ENCODE measurements around the gene IRS2. TPM values are rescaled to one million over a fixed set of nuclear protein-coding genes. Genes with fewer than 3 reads are reported as not detected.

Gene IRS2
- polyA plus RNA-seq, 1 donor (not counting 4 experiments of a cell fraction or from before 2014, with no cell fraction given): 2.3 TPM

DNA sequence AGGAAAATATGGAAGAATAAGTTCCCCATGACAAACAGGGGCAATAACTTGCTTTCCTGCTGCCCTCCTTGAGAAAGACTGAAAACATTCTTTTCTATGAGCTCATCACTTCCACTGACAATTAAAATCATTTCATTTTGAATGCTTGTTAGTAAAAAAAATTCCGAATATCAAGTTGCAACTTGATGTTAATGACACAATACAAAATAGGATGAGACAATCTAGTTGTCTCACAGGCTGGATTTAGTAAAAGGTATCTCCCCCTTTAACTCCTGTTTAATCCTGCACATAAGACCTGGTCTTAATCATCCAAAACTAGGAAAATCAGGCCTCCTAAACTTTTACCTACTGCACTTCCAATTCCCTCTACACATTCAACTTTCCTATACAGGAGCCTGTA is 24.7 kb downstream of the IRS2 start:
- no peaks in the 10 kb centered on the region for H4K20me1 ChIP-seq (ENCODE audit: control insufficient read depth, extremely low read depth, insufficient read depth, low read length)
- H3K4me2 ChIP-seq (ENCODE audit: control insufficient read depth, extremely low read depth, insufficient read depth, low read depth, low read length): peak overlapping the region; percentile 49
- no peaks in the 10 kb centered on the region for H3K36me3 ChIP-seq (ENCODE audit: control insufficient read depth in 2 of 2, extremely low read depth in 1 of 2, insufficient read depth in 2 of 2, low read length in 2 of 2)
- DNase-seq (ENCODE audit: low read depth, low spot score) (peak; percentile 41), FAIRE-seq (peak; percentile 88)
- H3K79me2 ChIP-seq (ENCODE audit: control insufficient read depth, insufficient read depth, low read length): peaks cover 45% of the 10 kb centered on the region
- H3K27me3 ChIP-seq (ENCODE audit: control insufficient read depth, extremely low read depth, insufficient read depth, low read length): no peaks in the 10 kb centered on the region
- no peak for TF ChIP-seq EZH2 (IDR thresholded peaks at IDR 0.05; ENCODE audit: low read length)
- TF ChIP-seq, protein P1, sequence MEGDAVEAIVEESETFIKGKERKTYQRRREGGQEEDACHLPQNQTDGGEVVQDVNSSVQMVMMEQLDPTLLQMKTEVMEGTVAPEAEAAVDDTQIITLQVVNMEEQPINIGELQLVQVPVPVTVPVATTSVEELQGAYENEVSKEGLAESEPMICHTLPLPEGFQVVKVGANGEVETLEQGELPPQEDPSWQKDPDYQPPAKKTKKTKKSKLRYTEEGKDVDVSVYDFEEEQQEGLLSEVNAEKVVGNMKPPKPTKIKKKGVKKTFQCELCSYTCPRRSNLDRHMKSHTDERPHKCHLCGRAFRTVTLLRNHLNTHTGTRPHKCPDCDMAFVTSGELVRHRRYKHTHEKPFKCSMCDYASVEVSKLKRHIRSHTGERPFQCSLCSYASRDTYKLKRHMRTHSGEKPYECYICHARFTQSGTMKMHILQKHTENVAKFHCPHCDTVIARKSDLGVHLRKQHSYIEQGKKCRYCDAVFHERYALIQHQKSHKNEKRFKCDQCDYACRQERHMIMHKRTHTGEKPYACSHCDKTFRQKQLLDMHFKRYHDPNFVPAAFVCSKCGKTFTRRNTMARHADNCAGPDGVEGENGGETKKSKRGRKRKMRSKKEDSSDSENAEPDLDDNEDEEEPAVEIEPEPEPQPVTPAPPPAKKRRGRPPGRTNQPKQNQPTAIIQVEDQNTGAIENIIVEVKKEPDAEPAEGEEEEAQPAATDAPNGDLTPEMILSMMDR (optimal IDR thresholded peaks at IDR 0.05 in 1 of 3, IDR thresholded peaks at IDR 0.05 in 1 of 3, conservative IDR thresholded peaks at IDR 0.05 in 1 of 3; ENCODE audit: extremely low read depth in 1 of 3, insufficient read depth in 2 of 3, low read length in 3 of 3): no peak
- H3K27ac ChIP-seq (ENCODE audit: control insufficient read depth, insufficient read depth, low read length): peak overlapping the region; percentile 63
- no peak overlapping the region for H2AFZ ChIP-seq (ENCODE audit: control insufficient read depth, low read length)
- no peak overlapping the region for H3K9ac ChIP-seq (ENCODE audit: control insufficient read depth, extremely low read depth, insufficient read depth, low read length)
- peaks cover 5% of the 10 kb centered on the region for H3K9me1 ChIP-seq (ENCODE audit: control insufficient read depth, extremely low read depth, insufficient read depth, low read length)
- no peaks in the 10 kb centered on the region for H3K9me3 ChIP-seq (ENCODE audit: control insufficient read depth, low read depth, low read length)
- H3K4me1 ChIP-seq (ENCODE audit: control insufficient read depth, extremely low read depth, insufficient read depth, low read length): peaks cover 34% of the 10 kb centered on the region
- H3K4me3 ChIP-seq (ENCODE audit: control insufficient read depth in 2 of 3, extremely low read depth in 1 of 3, insufficient read depth in 2 of 3, low read depth in 1 of 3, low read length in 3 of 3): no peak overlapping the region
- dilution Hi-C loops (cut with MboI; ENCODE audit: extremely low pct_ligation_motif_present, low sequenced_read_pairs): no loop called here

DNA sequence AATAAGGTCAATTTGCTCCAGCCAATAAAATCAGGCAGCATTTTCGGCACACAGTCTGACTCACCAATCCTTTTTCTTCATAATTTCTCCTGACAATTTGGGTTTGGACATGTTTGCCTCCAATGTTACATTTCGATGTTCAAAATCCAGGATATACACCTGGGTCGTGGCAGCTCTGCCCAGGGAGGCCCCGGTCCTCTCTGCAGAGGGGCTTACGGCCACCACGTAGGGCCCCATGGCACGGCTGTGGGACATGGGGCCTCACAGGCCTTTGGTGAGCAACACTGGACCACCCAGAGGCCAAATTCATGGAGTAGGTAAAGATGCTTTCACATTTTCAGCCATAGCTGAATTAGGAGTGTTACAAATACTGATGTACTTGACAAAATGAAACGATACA is 25.4 kb downstream of the IRS2 start:
- H3K36me3 ChIP-seq (ENCODE audit: control insufficient read depth in 2 of 2, extremely low read depth in 1 of 2, insufficient read depth in 2 of 2, low read length in 2 of 2): peaks cover 0 to 2% of the 10 kb centered on the region in 2 experiments
- FAIRE-seq (no peak), DNase-seq (ENCODE audit: low read depth, low spot score) (no peak)
- no peaks in the 10 kb centered on the region for H3K9me3 ChIP-seq (ENCODE audit: control insufficient read depth, low read depth, low read length)
- no peak overlapping the region for H3K4me3 ChIP-seq (ENCODE audit: control insufficient read depth in 2 of 3, extremely low read depth in 1 of 3, insufficient read depth in 2 of 3, low read depth in 1 of 3, low read length in 3 of 3)
- peaks cover 5% of the 10 kb centered on the region for H3K9me1 ChIP-seq (ENCODE audit: control insufficient read depth, extremely low read depth, insufficient read depth, low read length)
- H4K20me1 ChIP-seq (ENCODE audit: control insufficient read depth, extremely low read depth, insufficient read depth, low read length): no peaks in the 10 kb centered on the region
- no peaks in the 10 kb centered on the region for H3K27me3 ChIP-seq (ENCODE audit: control insufficient read depth, extremely low read depth, insufficient read depth, low read length)
- H2AFZ ChIP-seq (ENCODE audit: control insufficient read depth, low read length): no peak overlapping the region
- H3K27ac ChIP-seq (ENCODE audit: control insufficient read depth, insufficient read depth, low read length): peak overlapping the region; percentile 24
- TF ChIP-seq, protein P1 (optimal IDR thresholded peaks at IDR 0.05 in 1 of 3, IDR thresholded peaks at IDR 0.05 in 1 of 3, conservative IDR thresholded peaks at IDR 0.05 in 1 of 3; ENCODE audit: extremely low read depth in 1 of 3, insufficient read depth in 2 of 3, low read length in 3 of 3): no peak
- no peak for TF ChIP-seq EZH2 (IDR thresholded peaks at IDR 0.05; ENCODE audit: low read length)
- H3K4me1 ChIP-seq (ENCODE audit: control insufficient read depth, extremely low read depth, insufficient read depth, low read length): peaks cover 34% of the 10 kb centered on the region
- H3K9ac ChIP-seq (ENCODE audit: control insufficient read depth, extremely low read depth, insufficient read depth, low read length): no peak overlapping the region
- H3K4me2 ChIP-seq (ENCODE audit: control insufficient read depth, extremely low read depth, insufficient read depth, low read depth, low read length): no peak overlapping the region
- peaks cover 43% of the 10 kb centered on the region for H3K79me2 ChIP-seq (ENCODE audit: control insufficient read depth, insufficient read depth, low read length)
- dilution Hi-C loops (cut with MboI; ENCODE audit: extremely low pct_ligation_motif_present, low sequenced_read_pairs): no loop called here
